DOHH2 (cell line): ENCODE data around the gene MED12L.

Experiments
- CTCF ChIP-seq: fragments of 200-600 bp; sonication (generic); IDR thresholded peaks from one replicate; pipeline ENCODE4 v1.5.1; 2014; ENCODE audit warnings: antibody characterized with exemption, mild to moderate bottlenecking, low read depth, low read length; ENCODE audit not compliant: poor library complexity, severe bottlenecking
- EZH2phosphoT487 ChIP-seq: fragments of 200-600 bp; sonication (generic); IDR thresholded peaks from 2 replicates; pipeline ENCODE4 v1.6.1; 2017; ENCODE audit warnings: borderline replicate concordance, mild to moderate bottlenecking, antibody characterized with exemption, low read length, moderate library complexity, mixed read lengths

- TF ChIP-seq CTCF (no peak), EZH2phosphoT487 (no peak)
These were observed 7.7 kb downstream of the MED12L start for GRCh38 chr3:151093148-151093547.
